GM12878 (cell line): ENCODE data around the gene LRRIQ1. TPM values are rescaled to one million over a fixed set of nuclear protein-coding genes. Genes with fewer than 3 reads are reported as not detected.

Experiments
- ATAC-seq: fragments of 200-7000 bp; cut with Tn5 transposase; 3 replicates; pipeline ENCODE4 v1.9.1; 2020; ENCODE audit warnings: mild to moderate bottlenecking, moderate library complexity
- BruUV-seq: library from RNA; stranded (reverse); fragments of 400-500 nt; replicated peaks from 2 replicates; lab custom pipeline; 2021; lab: Mats Ljungman, UMichigan
- CTCF ChIA-PET: fragments of 300-600 bp; sonication (Branson Sonifier 250); formaldehyde crosslinking; extraction: SDS; loops from one replicate; lab custom pipeline; 2021; ENCODE audit warnings: inconsistent platforms; lab: Yijun Ruan, JAX
- POLR2A ChIA-PET: fragments of 350-600 bp; formaldehyde crosslinking; extraction: SDS; loops from one replicate; lab custom pipeline; 2021; ENCODE audit warnings: inconsistent platforms; lab: Charles Lee
- RAD21 ChIA-PET: fragments of 300-600 bp; sonication (Branson Sonifier 250); formaldehyde crosslinking; loops from one replicate; lab custom pipeline; 2023; ENCODE audit warnings: antibody characterized with exemption; ENCODE audit not compliant: unreplicated experiment; lab: Charles Lee
- SMC1A ChIA-PET: fragments of 300-600 bp; sonication (Branson Sonifier 250); formaldehyde crosslinking; loops from one replicate; lab custom pipeline; 2023; ENCODE audit not compliant: unreplicated experiment, uncharacterized antibody; lab: Charles Lee
- DNase-seq: peaks from one replicate; pipeline ENCODE4 v3.0.0-alpha.2; 2011; ENCODE audit warnings: low read depth, low spot score
- FAIRE-seq: peaks from 3 replicates; lab custom pipeline; 2011; peaks lifted over from hg19 to GRCh38; lab: Jason Lieb, UNC
- H2AFZ ChIP-seq: 2 replicates; pipeline ENCODE4 v1.6.0; 2011; ENCODE audit warnings: low read depth, low read length, control low read depth; ENCODE audit not compliant: control insufficient read depth
- H3K27ac ChIP-seq: 2 replicates; pipeline ENCODE4 v1.5.1; 2011; ENCODE audit warnings: control low read depth; ENCODE audit not compliant: control insufficient read depth, insufficient read depth
- H3K27me3 ChIP-seq, 2 experiments: replicated peaks in 1 of 2; 2 replicates each; pipeline versions ENCODE4 v1.6.0 to v1.6.1; 2011; ENCODE audit warnings: low read length in 1 of 2; ENCODE audit not compliant: control insufficient read depth in 2 of 2, insufficient read depth in 2 of 2
- H3K36me3 ChIP-seq, 2 experiments: 2 replicates each; pipeline ENCODE4 v1.5.1; 2011; ENCODE audit warnings: low read length in 1 of 2; ENCODE audit not compliant: control insufficient read depth in 2 of 2, insufficient read depth in 2 of 2
- H3K4me1 ChIP-seq: 2 replicates; pipeline ENCODE4 v1.6.1; 2011; ENCODE audit warnings: mild to moderate bottlenecking, low read length, moderate library complexity, mixed read lengths; ENCODE audit not compliant: control insufficient read depth, insufficient read depth
- H3K4me2 ChIP-seq: 2 replicates; pipeline ENCODE4 v1.6.0; 2011; ENCODE audit warnings: control low read depth; ENCODE audit not compliant: control insufficient read depth, insufficient read depth
- H3K4me3 ChIP-seq: fragments of 200-600 bp; sonication (generic); 2 replicates; pipeline ENCODE4 v1.5.1; 2016
- H3K79me2 ChIP-seq: 2 replicates; pipeline ENCODE4 v1.6.0; 2011; ENCODE audit warnings: low read length; ENCODE audit not compliant: control insufficient read depth, insufficient read depth
- H3K9ac ChIP-seq: 2 replicates; pipeline ENCODE4 v1.8.0; 2011; ENCODE audit warnings: low read length, control low read depth, mixed read lengths; ENCODE audit not compliant: control insufficient read depth, insufficient read depth
- H3K9me3 ChIP-seq: replicated peaks from 3 replicates; pipeline ENCODE4 v1.5.1; 2011; ENCODE audit warnings: mild to moderate bottlenecking, low read length; ENCODE audit not compliant: control insufficient read depth, insufficient read depth
- H4K20me1 ChIP-seq: 2 replicates; pipeline ENCODE4 v1.6.0; 2011; ENCODE audit not compliant: control insufficient read depth, insufficient read depth
- CBX5 ChIP-seq: sonication (generic); IDR thresholded peaks from 2 replicates; pipeline ENCODE4 v1.6.1; 2016; ENCODE audit warnings: low read depth, moderate library complexity, mild to moderate bottlenecking, inconsistent platforms
- CHD4 ChIP-seq: fragments of 200-600 bp; sonication (generic); IDR thresholded peaks from 2 replicates; pipeline ENCODE4 v1.6.1; 2016; ENCODE audit warnings: mild to moderate bottlenecking
- EED ChIP-seq: sonication (generic); IDR thresholded peaks from 2 replicates; pipeline ENCODE4 v1.6.1; 2016; ENCODE audit warnings: antibody characterized with exemption, low read depth
- EP300 ChIP-seq, 2 experiments: fragments of 150-350 bp in 1 of 2; IDR thresholded peaks; 2 replicates each; pipeline ENCODE4 v1.6.1; 2011 to 2012; ENCODE audit warnings: low read depth in 2 of 2, low read length in 2 of 2, borderline replicate concordance in 1 of 2, improper control_type of control experiment in 1 of 2, inconsistent platforms in 1 of 2; ENCODE audit not compliant: control insufficient read depth in 1 of 2
- RELA ChIP-seq: fragments of 450-650 bp; IDR thresholded peaks from 2 replicates; pipeline ENCODE4 v1.8.0; 2014; ENCODE audit warnings: borderline replicate concordance; ENCODE audit not compliant: partially characterized antibody
- SMAD1 ChIP-seq: fragments of 450-650 bp; IDR thresholded peaks from 2 replicates; pipeline ENCODE4 v1.6.1; 2018; ENCODE audit warnings: mild to moderate bottlenecking, low read depth; ENCODE audit not compliant: partially characterized antibody
- WGBS: methylation state at CpG from one replicate; pipeline ENCODE4 v1.1.6; 2016; ENCODE audit warnings: low lambda C conversion rate; ENCODE audit not compliant: insufficient replicate concordance, insufficient coverage; ENCODE audit errors: missing lambda C conversion rate; 5-methylcytosine and 5-hydroxymethylcytosine counted together
- in situ Hi-C: fragments of 300-500 bp; cut with MboI; formaldehyde crosslinking; loops from 9 replicates; pipeline ENCODE4 v1.14.3; 2018; ENCODE audit warnings: mixed read lengths
- intact Hi-C: fragments of 100-400 bp; cut with micrococcal nuclease; formaldehyde crosslinking; loops from one replicate; pipeline ENCODE4 v1.14.2; 2022; ENCODE audit not compliant: unreplicated experiment
- polyA plus RNA-seq, 11 experiments: library from polyadenylated mRNA; depleted of rRNA in 4 of 11; unstranded in 6 of 11; stranded (reverse) in 5 of 11; fragments of >200 nt; fragmentation: Nextera tagmentation in 4 of 11; fragmentation: Illumina TruSeq in 1 of 11; extraction: Ambion mirVana in 4 of 11; extraction: Trizol in 1 of 11; gene quantifications; 1 replicate in 1 of 11; 2 replicates in 10 of 11; pipeline versions ENCODE4 v1.2.1 to v1.2.3, GENCODE V29; 2011 to 2016; ENCODE audit warnings: inconsistent platforms in 2 of 11, missing spikeins in 2 of 11, low read depth in 1 of 11
- total RNA-seq, 4 experiments: library from RNA; depleted of rRNA in 3 of 4; stranded (reverse); fragments of >200 nt in 3 of 4; fragmentation: Illumina TruSeq in 1 of 4; extraction: Trizol in 1 of 4; gene quantifications; 2 replicates each; pipeline versions ENCODE4 v1.2.1 to v1.2.3, GENCODE V29; 2013 to 2021
- TF ChIP-seq, protein P1 (sequence below): fragments of 450-650 bp; IDR thresholded peaks from 2 replicates; pipeline ENCODE4 v1.6.1; 2017; ENCODE audit warnings: borderline replicate concordance
- TF ChIP-seq, protein P2 (sequence below): IDR thresholded peaks from 2 replicates; pipeline ENCODE4 v1.6.1; 2012; ENCODE audit warnings: improper control_type of control experiment, low read depth, low read length; ENCODE audit not compliant: insufficient replicate concordance
- TF ChIP-seq, protein P3 (sequence below): fragments of 450-650 bp; IDR thresholded peaks from 2 replicates; pipeline ENCODE4 v1.6.1; 2017; ENCODE audit warnings: mild to moderate bottlenecking, moderate library complexity

LRRIQ1 gene
- total and polyA plus RNA-seq, 10 of the 15 experiments (the other 5 are each of a cell fraction or from before 2014, with no cell fraction given), result 0.14 to 0.45 (median 0.37) TPM; not detected in 4

DNA sequence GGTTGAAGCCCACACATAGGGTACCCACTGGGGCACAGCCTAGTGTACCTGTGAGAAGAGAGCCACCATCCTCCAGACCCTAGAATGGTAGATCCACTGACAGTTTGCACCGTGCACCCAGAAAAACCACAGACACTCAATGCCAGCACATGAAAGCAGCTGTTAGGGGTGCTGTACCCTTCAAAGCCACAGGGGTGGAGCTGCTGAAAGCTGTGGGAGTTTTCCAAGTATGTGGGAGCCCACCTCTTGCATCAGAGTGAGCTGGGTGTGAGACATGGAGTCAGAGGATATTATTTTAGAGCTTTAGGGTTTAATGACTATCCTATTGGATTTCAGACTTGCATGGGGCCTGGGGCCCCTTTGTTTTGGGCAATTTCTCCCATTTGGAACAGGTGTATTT lies 30.5 kb upstream of the LRRIQ1 start:
- Histone ChIP-seq H4K20me1 (no peaks in the 10 kb centered on the region), H3K4me3 (no peak overlapping the region), H2AFZ (no peak overlapping the region), H3K36me3 (no peaks in the 10 kb centered on the region), H3K4me2 (no peak overlapping the region), H3K9me3 (peaks cover 2% of the 10 kb centered on the region; the same call in 1 of the 3 replicates), H3K4me1 (no peaks in the 10 kb centered on the region), H3K27ac (no peak overlapping the region), H3K9ac (no peak overlapping the region), H3K27me3 (no peaks in the 10 kb centered on the region), H3K79me2 (no peaks in the 10 kb centered on the region)
- ChIA-PET SMC1A (no interaction called here), POLR2A (no interaction called here), CTCF (no interaction called here), RAD21 (no interaction called here)
- DNase-seq, result no peak
- in situ Hi-C loops, result no loop called here
- 33% methylated on average over 1 of the region's 1 CpG for WGBS
- no peak for ATAC-seq
- FAIRE-seq, result no peak
- no TSS peak for BruUV-seq
- intact Hi-C loops, result no loop called here
- no peak for TF ChIP-seq RELA
- TF ChIP-seq, protein P1, sequence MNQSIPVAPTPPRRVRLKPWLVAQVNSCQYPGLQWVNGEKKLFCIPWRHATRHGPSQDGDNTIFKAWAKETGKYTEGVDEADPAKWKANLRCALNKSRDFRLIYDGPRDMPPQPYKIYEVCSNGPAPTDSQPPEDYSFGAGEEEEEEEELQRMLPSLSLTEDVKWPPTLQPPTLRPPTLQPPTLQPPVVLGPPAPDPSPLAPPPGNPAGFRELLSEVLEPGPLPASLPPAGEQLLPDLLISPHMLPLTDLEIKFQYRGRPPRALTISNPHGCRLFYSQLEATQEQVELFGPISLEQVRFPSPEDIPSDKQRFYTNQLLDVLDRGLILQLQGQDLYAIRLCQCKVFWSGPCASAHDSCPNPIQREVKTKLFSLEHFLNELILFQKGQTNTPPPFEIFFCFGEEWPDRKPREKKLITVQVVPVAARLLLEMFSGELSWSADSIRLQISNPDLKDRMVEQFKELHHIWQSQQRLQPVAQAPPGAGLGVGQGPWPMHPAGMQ, result no peak
- TF ChIP-seq EP300 (IDR thresholded peaks at IDR 0.05; ENCODE audit: borderline replicate concordance in 1 of 2, control insufficient read depth in 1 of 2, low read depth in 2 of 2, low read length in 2 of 2), result no peak
- no peak for TF ChIP-seq EED
- TF ChIP-seq, protein P2, sequence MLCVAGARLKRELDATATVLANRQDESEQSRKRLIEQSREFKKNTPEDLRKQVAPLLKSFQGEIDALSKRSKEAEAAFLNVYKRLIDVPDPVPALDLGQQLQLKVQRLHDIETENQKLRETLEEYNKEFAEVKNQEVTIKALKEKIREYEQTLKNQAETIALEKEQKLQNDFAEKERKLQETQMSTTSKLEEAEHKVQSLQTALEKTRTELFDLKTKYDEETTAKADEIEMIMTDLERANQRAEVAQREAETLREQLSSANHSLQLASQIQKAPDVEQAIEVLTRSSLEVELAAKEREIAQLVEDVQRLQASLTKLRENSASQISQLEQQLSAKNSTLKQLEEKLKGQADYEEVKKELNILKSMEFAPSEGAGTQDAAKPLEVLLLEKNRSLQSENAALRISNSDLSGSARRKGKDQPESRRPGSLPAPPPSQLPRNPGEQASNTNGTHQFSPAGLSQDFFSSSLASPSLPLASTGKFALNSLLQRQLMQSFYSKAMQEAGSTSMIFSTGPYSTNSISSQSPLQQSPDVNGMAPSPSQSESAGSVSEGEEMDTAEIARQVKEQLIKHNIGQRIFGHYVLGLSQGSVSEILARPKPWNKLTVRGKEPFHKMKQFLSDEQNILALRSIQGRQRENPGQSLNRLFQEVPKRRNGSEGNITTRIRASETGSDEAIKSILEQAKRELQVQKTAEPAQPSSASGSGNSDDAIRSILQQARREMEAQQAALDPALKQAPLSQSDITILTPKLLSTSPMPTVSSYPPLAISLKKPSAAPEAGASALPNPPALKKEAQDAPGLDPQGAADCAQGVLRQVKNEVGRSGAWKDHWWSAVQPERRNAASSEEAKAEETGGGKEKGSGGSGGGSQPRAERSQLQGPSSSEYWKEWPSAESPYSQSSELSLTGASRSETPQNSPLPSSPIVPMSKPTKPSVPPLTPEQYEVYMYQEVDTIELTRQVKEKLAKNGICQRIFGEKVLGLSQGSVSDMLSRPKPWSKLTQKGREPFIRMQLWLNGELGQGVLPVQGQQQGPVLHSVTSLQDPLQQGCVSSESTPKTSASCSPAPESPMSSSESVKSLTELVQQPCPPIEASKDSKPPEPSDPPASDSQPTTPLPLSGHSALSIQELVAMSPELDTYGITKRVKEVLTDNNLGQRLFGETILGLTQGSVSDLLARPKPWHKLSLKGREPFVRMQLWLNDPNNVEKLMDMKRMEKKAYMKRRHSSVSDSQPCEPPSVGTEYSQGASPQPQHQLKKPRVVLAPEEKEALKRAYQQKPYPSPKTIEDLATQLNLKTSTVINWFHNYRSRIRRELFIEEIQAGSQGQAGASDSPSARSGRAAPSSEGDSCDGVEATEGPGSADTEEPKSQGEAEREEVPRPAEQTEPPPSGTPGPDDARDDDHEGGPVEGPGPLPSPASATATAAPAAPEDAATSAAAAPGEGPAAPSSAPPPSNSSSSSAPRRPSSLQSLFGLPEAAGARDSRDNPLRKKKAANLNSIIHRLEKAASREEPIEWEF, result no peak
- TF ChIP-seq CBX5, result no peak
- no peak for TF ChIP-seq SMAD1
- TF ChIP-seq CHD4, result no peak
- TF ChIP-seq, protein P3, sequence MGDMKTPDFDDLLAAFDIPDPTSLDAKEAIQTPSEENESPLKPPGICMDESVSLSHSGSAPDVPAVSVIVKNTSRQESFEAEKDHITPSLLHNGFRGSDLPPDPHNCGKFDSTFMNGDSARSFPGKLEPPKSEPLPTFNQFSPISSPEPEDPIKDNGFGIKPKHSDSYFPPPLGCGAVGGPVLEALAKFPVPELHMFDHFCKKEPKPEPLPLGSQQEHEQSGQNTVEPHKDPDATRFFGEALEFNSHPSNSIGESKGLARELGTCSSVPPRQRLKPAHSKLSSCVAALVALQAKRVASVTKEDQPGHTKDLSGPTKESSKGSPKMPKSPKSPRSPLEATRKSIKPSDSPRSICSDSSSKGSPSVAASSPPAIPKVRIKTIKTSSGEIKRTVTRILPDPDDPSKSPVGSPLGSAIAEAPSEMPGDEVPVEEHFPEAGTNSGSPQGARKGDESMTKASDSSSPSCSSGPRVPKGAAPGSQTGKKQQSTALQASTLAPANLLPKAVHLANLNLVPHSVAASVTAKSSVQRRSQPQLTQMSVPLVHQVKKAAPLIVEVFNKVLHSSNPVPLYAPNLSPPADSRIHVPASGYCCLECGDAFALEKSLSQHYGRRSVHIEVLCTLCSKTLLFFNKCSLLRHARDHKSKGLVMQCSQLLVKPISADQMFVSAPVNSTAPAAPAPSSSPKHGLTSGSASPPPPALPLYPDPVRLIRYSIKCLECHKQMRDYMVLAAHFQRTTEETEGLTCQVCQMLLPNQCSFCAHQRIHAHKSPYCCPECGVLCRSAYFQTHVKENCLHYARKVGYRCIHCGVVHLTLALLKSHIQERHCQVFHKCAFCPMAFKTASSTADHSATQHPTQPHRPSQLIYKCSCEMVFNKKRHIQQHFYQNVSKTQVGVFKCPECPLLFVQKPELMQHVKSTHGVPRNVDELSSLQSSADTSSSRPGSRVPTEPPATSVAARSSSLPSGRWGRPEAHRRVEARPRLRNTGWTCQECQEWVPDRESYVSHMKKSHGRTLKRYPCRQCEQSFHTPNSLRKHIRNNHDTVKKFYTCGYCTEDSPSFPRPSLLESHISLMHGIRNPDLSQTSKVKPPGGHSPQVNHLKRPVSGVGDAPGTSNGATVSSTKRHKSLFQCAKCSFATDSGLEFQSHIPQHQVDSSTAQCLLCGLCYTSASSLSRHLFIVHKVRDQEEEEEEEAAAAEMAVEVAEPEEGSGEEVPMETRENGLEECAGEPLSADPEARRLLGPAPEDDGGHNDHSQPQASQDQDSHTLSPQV, result no peak
